Psoas muscle (tissue), 8 donors: ENCODE data around the gene DLGAP1. TPM values are rescaled to one million over a fixed set of nuclear protein-coding genes. Genes with fewer than 3 reads are reported as not detected.

Experiments
- ATAC-seq, 4 donors: fragments of 200-7000 bp; cut with Tn5 transposase; one replicate each; pipeline ENCODE4 v1.9.1; 2020; ENCODE audit warnings: moderate library complexity in 3 of 4, mild to moderate bottlenecking in 2 of 4
- DNase-seq, 2 donors: peaks; one replicate each; pipeline ENCODE4 v3.0.0-alpha.2; 2020
- H3K27ac ChIP-seq: fragments of 200-600 bp; one replicate; pipeline ENCODE4 v1.8.0; 2022
- H3K27me3 ChIP-seq, 3 donors: fragments of 200-600 bp in 1 of 3; one replicate each; pipeline versions ENCODE4 v1.6.1 to v1.8.0; 2013 to 2022; ENCODE audit warnings: low read length in 2 of 3, mild to moderate bottlenecking in 2 of 3, moderate library complexity in 1 of 3; ENCODE audit not compliant: insufficient read depth in 3 of 3
- H3K36me3 ChIP-seq, 2 donors: fragments of 200-600 bp in 1 of 2; one replicate each; pipeline versions ENCODE4 v1.6.1 to v1.8.0; 2013 to 2022; ENCODE audit warnings: low read depth in 1 of 2, mild to moderate bottlenecking in 1 of 2, moderate library complexity in 1 of 2; ENCODE audit not compliant: insufficient read depth in 1 of 2
- H3K4me1 ChIP-seq: fragments of 200-600 bp; one replicate; pipeline ENCODE4 v1.8.0; 2022
- H3K4me3 ChIP-seq: fragments of 200-600 bp; one replicate; pipeline ENCODE4 v1.8.0; 2022; ENCODE audit warnings: mild to moderate bottlenecking
- H3K9me3 ChIP-seq: fragments of 200-600 bp; one replicate; pipeline ENCODE4 v1.8.0; 2022
- WGBS, 3 donors: extraction: QIAGEN DNeasy Blood & Tissue Kit; methylation state at CpG; one replicate each; pipeline versions ENCODE4 v1.1.6 to v1.1.7; 2013; 5-methylcytosine and 5-hydroxymethylcytosine counted together
- intact Hi-C, 2 donors: fragments of 100-400 bp; cut with DNase I; formaldehyde crosslinking; loops; one replicate each; pipeline versions ENCODE4 v1.11.0 to v1.14.2; 2022
- polyA plus RNA-seq, 3 donors: library from polyadenylated mRNA; stranded (reverse); fragments of 200-250 nt; gene quantifications; one replicate each; pipeline ENCODE4 v1.2.3, GENCODE V29; 2013
- total RNA-seq, 4 donors: library from RNA; stranded (reverse); fragmentation: NEBNext Ultra II Directional in 2 of 4; extraction: Animal tissue kit (Norgen Biotek cat#: 25700) in 2 of 4; gene quantifications; one replicate each; pipeline versions ENCODE4 v1.2.1 to v1.2.4, GENCODE V29; 2021 to 2023
- TF ChIP-seq, protein P1 (sequence below): fragments of 200-600 bp; IDR thresholded peaks from one replicate; pipeline ENCODE4 v1.8.0; 2022; ENCODE audit warnings: antibody characterized with exemption
- donor health status: healthy with polysubstance abuse.
- donor health status: DM: no; HTN: no; CAD: no; lungs with moderate emphysema.
- donor health status: Bipolar disorder and iron deficiency.
- donor health status: healthy.
- donor health status: DM: yes; HTN: yes; CAD: no.
- donor health status: DM: no; HTN: no; CAD: no.
- donor health status: DM: no; HTN: no; CAD: no.
- donor health status: DM: yes; HTN: yes; CAD: no.

The DLGAP1 gene
- total and polyA plus RNA-seq, 7 donors = 0.09 to 0.26 (median 0.16) TPM; not detected in 1

- DNase-seq (no peak), ATAC-seq (no peak)
- Histone ChIP-seq H3K4me3 (no peak overlapping the region), H3K4me1 (no peaks in the 10 kb centered on the region), H3K27me3 (no peaks in the 10 kb centered on the region), H3K36me3 (no peaks in the 10 kb centered on the region), H3K27ac (no peak overlapping the region), H3K9me3 (no peaks in the 10 kb centered on the region)
- TF ChIP-seq, protein P1, sequence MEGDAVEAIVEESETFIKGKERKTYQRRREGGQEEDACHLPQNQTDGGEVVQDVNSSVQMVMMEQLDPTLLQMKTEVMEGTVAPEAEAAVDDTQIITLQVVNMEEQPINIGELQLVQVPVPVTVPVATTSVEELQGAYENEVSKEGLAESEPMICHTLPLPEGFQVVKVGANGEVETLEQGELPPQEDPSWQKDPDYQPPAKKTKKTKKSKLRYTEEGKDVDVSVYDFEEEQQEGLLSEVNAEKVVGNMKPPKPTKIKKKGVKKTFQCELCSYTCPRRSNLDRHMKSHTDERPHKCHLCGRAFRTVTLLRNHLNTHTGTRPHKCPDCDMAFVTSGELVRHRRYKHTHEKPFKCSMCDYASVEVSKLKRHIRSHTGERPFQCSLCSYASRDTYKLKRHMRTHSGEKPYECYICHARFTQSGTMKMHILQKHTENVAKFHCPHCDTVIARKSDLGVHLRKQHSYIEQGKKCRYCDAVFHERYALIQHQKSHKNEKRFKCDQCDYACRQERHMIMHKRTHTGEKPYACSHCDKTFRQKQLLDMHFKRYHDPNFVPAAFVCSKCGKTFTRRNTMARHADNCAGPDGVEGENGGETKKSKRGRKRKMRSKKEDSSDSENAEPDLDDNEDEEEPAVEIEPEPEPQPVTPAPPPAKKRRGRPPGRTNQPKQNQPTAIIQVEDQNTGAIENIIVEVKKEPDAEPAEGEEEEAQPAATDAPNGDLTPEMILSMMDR = no peak
- intact Hi-C loops = no loop called here
- WGBS, 3 donors = 32 to 42% (median 33%) methylated on average over 4 of the region's 4 CpGs
Measured at GRCh38 chr18:4196351-4196750, 258.8 kb downstream of the DLGAP1 start.

DNA sequence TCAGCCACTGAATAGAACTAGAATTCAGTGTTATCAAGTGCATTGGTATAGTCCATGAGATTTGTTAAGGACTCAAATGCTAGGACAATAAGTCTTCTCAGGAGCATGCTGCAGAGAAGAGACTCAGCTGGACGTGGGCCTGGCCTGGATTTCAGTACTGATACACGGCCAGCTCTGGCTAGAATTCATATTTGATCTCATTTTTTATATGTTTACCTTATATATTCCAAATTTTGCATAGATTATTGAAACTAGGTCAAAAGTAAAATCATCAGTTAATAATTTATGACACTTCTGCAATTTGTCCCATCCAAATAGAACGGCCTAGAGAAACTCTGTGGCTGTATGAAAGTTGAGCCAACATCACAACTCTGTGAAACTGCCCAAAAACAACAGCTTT, 262.0 kb downstream of the DLGAP1 start:
- intact Hi-C loops = no loop called here
- Histone ChIP-seq H3K9me3 (no peaks in the 10 kb centered on the region), H3K27me3 (no peaks in the 10 kb centered on the region), H3K4me1 (no peaks in the 10 kb centered on the region), H3K36me3 (no peaks in the 10 kb centered on the region), H3K27ac (no peak overlapping the region), H3K4me3 (no peak overlapping the region)
- DNase-seq = no peak
- no peak for ATAC-seq
- TF ChIP-seq, protein P1 = no peak
- 31 to 46% (median 32%) methylated on average over 3 of the region's 3 CpGs for WGBS, 3 donors

GRCh38 chr18:4181882-4182568, 273.1 kb downstream of the DLGAP1 start:
- 72 to 77% (median 77%) methylated on average over 7 of the region's 7 CpGs for WGBS, 3 donors

DNA sequence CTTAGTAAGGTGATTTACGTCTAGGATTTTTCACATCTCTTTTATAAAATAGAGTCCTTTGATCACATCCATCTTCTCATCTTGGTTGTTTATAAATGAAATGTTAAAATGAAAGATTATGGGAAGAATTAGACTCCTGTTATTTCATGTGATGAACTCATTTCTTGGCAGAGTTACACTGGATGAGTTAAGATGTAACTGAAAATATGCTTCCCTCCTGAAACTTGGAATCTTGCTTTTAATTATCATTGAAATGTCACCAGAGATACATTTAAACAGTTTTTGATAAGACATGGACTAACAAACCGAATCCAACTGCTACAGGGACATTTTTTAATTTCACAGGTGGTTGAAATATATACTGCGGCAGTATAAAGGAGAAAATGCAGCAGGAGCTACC, 274.0 kb downstream of the DLGAP1 start:
- Histone ChIP-seq H3K9me3 (no peaks in the 10 kb centered on the region), H3K4me1 (no peaks in the 10 kb centered on the region), H3K27ac (no peak overlapping the region), H3K36me3 (no peaks in the 10 kb centered on the region), H3K27me3 (no peaks in the 10 kb centered on the region), H3K4me3 (no peak overlapping the region)
- intact Hi-C loops = no loop called here
- 62 to 78% (median 64%) methylated on average over 3 of the region's 3 CpGs for WGBS, 3 donors
- TF ChIP-seq, protein P1 = no peak
- no peak for DNase-seq
- ATAC-seq = no peak

More at GRCh38 chr18:4181882-4182568, 273.1 kb downstream of the DLGAP1 start:
- no peaks in the 10 kb centered on the region for H3K9me3 ChIP-seq
- H3K36me3 ChIP-seq = no peaks in the 10 kb centered on the region
- H3K4me1 ChIP-seq = no peaks in the 10 kb centered on the region
- no peaks in the 10 kb centered on the region for H3K27me3 ChIP-seq
- TF ChIP-seq, protein P1 = no peak
- no peak overlapping the region for H3K27ac ChIP-seq
- DNase-seq (no peak), ATAC-seq (no peak)
- intact Hi-C loops = no loop called here
- H3K4me3 ChIP-seq = no peak overlapping the region
